BE2C (cell line): Measurements from ENCODE around the gene ADGRE3.
"Not testable (repeated sequence)": the region's sequence is repeated elsewhere in the genome, so short reads cannot be mapped to it uniquely, and the experiment has no call there.

ENCODE experiments used
- DNase-seq: peaks from one replicate; pipeline ENCODE4 v3.0.0-alpha.2; 2020
- H3K27me3 ChIP-seq: fragments of 250-450 bp; sonication (Bioruptor Pico); 2 replicates; pipeline ENCODE4 v1.5.1; 2020; ENCODE audit warnings: mild to moderate bottlenecking
- H3K36me3 ChIP-seq: fragments of 250-450 bp; sonication (Bioruptor Pico); 2 replicates; pipeline ENCODE4 v1.5.1; 2020; ENCODE audit warnings: mild to moderate bottlenecking
- H3K4me1 ChIP-seq: fragments of 250-450 bp; sonication (Bioruptor Pico); 2 replicates; pipeline ENCODE4 v1.5.1; 2020
- H3K4me3 ChIP-seq: 2 replicates; pipeline ENCODE4 v1.5.1; 2011; ENCODE audit warnings: low read depth, low read length
- H3K9me3 ChIP-seq: fragments of 250-450 bp; sonication (Bioruptor Pico); 2 replicates; pipeline ENCODE4 v1.5.1; 2020
- TF ChIP-seq, protein P1 (sequence below): IDR thresholded peaks from 2 replicates; pipeline ENCODE4 v1.5.1; 2012; ENCODE audit warnings: mild to moderate bottlenecking, low read depth, low read length

The ADGRE3 gene

DNA sequence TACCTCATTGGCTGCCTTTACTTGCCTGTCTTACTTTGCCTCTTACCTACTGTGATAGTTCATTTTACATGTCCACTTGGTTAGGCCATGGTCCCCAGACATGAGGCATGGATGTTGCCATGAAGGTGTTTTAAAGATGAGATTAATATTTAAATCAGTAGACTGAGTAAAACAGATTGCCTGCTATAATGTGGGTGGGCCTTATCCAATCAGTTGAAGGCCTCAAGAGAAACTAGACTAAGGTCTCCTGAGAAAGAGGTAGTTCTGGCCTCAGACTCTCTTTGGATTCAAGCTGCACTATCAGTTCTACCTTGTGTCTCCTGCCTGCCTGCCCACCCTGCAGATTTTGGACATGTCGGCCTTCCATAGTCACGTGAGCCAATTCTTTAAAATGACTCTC, 26.1 kb downstream of the ADGRE3 start:
- Histone ChIP-seq H3K4me3 (no peak overlapping the region), H3K9me3 (no peaks in the 10 kb centered on the region), H3K27me3 (no peaks in the 10 kb centered on the region), H3K4me1 (no peaks in the 10 kb centered on the region), H3K36me3 (no peaks in the 10 kb centered on the region)
- DNase-seq = no peak
- TF ChIP-seq, protein P1, sequence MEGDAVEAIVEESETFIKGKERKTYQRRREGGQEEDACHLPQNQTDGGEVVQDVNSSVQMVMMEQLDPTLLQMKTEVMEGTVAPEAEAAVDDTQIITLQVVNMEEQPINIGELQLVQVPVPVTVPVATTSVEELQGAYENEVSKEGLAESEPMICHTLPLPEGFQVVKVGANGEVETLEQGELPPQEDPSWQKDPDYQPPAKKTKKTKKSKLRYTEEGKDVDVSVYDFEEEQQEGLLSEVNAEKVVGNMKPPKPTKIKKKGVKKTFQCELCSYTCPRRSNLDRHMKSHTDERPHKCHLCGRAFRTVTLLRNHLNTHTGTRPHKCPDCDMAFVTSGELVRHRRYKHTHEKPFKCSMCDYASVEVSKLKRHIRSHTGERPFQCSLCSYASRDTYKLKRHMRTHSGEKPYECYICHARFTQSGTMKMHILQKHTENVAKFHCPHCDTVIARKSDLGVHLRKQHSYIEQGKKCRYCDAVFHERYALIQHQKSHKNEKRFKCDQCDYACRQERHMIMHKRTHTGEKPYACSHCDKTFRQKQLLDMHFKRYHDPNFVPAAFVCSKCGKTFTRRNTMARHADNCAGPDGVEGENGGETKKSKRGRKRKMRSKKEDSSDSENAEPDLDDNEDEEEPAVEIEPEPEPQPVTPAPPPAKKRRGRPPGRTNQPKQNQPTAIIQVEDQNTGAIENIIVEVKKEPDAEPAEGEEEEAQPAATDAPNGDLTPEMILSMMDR = no peak

DNA sequence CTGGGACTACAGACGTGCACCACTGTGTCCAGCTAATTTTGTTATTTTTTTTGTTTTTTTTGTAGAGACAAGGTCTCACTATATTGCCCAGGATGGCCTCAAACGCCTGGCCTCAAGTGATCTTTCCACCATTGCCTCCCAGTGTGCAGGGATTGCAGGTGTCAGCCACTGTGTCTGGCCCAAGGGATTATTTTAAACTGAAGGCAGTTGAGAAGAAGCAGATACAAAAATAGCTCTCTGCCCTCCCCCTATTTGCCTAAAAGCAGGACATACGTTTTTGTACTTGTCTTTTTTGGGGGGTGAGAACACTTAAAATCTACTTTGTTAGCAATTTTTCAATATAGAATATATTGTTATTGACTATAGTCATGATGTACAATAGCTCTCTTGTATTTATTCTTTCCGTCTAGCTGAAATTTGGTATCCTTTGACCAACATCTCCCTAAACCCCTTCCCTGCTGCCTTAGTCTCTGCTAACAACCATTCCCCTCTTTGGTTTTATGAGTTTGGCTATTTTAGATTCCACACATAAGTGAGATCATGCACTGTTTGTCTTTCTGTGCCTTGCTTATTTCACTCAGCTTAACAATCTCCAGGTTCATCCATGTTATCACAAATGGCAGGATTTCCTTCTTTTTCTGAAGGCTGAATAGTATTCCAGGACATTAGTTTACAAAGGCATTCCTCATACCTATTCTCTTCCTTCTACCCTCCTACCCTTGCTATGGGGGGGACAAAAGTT, 34.9 kb downstream of the ADGRE3 start:
- Histone ChIP-seq H3K4me1 (no peaks in the 10 kb centered on the region), H3K36me3 (no peaks in the 10 kb centered on the region), H3K9me3 (peaks cover 4% of the 10 kb centered on the region), H3K4me3 (no peak overlapping the region), H3K27me3 (peaks cover under 1% of the 10 kb centered on the region)
- TF ChIP-seq, protein P1 = no peak
- DNase-seq = no peak

DNA sequence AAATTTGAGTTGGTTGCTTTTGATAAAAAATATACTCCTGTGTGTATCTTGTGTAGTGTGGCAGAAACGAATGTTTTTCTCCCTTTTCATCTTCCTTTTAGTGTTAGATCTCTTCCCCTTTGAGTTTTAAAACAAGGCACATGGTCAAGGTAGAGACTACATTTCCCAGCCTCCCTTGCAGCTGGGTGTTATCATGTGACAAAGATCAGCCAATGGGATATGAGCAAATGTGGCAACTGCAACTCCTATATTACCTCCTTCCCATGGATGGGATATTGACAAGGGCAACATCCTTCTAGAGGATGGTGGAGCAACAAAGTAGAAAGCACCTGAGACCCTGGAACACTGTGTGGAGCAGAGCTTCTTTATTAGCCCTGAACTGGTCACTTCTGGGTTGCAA, 42.4 kb downstream of the ADGRE3 start:
- Histone ChIP-seq H3K4me1 (no peaks in the 10 kb centered on the region), H3K27me3 (peaks cover 9% of the 10 kb centered on the region), H3K4me3 (no peak overlapping the region), H3K9me3 (no peaks in the 10 kb centered on the region), H3K36me3 (no peaks in the 10 kb centered on the region)
- DNase-seq = peak; percentile 40
- TF ChIP-seq, protein P1 = no peak

DNA sequence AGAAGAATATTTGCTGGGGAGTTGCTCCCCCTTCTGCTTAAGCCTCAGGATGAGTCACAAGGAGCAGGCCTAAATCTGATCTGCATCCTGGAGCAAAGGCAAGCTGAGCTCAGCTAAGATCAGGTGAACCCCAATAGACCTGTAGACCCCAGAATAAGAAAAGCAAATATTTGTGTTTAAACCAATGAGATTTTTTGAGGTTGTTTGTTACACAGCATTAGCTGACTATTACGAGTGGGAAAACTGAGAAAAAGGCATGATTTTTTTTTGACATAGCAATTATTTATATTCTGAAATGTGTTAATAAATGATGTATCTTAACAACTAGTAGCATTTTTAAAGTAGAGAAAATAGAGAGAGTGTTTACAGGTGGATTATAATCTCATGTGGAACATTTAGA, 45.1 kb downstream of the ADGRE3 start:
- TF ChIP-seq, protein P1 = no peak
- no peaks in the 10 kb centered on the region for H3K9me3 ChIP-seq
- no peak for DNase-seq

DNA sequence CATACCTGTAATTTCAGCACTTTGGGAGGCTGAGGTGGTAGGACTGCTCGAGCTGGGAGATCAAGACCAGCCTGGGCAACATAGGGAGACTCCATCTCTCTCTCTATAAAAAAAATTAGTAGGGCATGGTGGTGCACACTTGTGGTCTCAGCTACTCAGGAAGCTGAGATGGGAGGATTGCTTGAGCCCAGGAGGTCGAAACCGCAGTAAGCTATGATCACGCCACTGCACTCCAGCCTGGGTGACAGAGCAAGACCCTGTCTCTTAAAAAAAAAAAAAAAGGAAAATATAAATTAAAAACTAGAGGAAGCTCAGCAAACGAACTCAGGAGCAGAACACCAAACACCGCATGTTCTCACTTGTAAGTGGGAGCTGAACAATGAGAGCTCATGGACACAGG, 50.2 kb downstream of the ADGRE3 start:
- DNase-seq, H3K27me3 ChIP-seq, H3K4me3 ChIP-seq, H3K36me3 ChIP-seq, H3K4me1 ChIP-seq, H3K9me3 ChIP-seq: not testable (repeated sequence)

More for the DNA sequence above, 45.1 kb downstream of the ADGRE3 start:
- H3K36me3 ChIP-seq = no peaks in the 10 kb centered on the region
- H3K4me3 ChIP-seq = no peak overlapping the region
- H3K27me3 ChIP-seq = peaks cover 6% of the 10 kb centered on the region
- H3K4me1 ChIP-seq = no peaks in the 10 kb centered on the region

DNA sequence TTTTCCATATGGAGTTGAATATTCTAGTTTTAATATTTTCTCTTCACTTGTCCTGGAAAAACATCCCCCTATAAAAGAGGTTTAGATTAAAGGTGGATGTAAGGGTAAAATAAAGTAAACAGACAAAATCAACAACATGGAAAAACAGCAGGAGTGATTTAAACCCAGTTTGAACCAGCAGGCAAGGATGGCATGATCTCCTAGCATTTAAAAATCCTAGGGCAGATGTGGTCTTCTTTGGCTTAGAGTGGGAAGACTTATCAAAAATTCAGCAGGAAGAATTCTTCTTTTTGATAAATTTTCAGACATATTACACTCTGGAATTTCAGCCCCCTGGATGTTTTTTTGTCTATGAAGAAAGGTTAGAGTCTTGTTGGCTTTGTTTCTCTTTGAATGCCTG, 55.2 kb downstream of the ADGRE3 start:
- no peaks in the 10 kb centered on the region for H3K36me3 ChIP-seq
- TF ChIP-seq, protein P1 = no peak
- no peak for DNase-seq
- no peak overlapping the region for H3K4me3 ChIP-seq
- no peaks in the 10 kb centered on the region for H3K4me1 ChIP-seq
- H3K27me3 ChIP-seq = no peaks in the 10 kb centered on the region
- no peaks in the 10 kb centered on the region for H3K9me3 ChIP-seq

DNA sequence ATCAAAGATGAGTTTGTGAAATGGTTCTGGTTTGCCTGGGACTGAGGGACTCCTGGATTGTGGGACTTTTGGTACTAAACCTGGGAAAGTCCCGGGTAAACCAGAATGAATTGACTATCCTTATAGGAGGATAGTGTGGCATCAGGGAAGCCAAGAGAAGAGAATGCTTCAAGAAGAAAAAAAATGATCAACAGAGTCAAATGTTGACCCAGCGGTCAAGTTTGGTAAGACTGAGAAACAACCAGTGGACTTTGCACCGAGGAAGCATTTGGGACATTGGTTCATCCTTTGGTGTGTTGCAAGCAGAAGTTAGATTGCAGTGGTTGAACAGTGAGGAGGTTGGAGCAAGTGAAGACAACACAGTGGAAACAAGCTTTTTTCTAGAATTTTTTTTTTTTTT, 58.2 kb downstream of the ADGRE3 start:
- DNase-seq = no peak
- Histone ChIP-seq H3K4me1 (no peaks in the 10 kb centered on the region), H3K9me3 (no peaks in the 10 kb centered on the region), H3K4me3 (no peak overlapping the region), H3K27me3 (no peaks in the 10 kb centered on the region), H3K36me3 (no peaks in the 10 kb centered on the region)
- TF ChIP-seq, protein P1 = no peak
